Measurements from ENCODE around the gene MAPK12. TPM values are rescaled to one million over a fixed set of nuclear protein-coding genes. Genes with fewer than 3 reads are reported as not detected.

The MAPK12 gene
- total RNA-seq, 1 experiment from 2014 or later: 24.9 TPM

DNA sequence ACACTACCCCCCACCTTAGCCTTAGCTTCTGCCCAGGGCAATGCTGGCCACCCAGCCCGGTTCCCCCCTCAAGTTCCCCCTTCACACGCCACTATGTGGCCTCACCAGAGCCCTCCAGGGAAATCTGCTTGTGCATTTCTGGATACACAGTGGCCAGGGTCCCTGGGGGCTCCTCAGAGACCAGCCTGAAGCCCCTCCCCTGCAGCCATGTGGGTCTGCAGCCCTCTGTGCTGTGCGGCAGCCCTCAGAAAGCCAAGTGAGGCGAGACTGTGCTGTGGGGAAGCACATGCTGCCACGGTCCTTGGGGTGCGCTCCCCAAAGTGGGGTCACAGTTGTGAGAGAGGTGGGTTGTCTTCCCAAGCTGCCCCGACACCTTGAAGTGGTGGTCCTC, 48.1 kb upstream of the MAPK12 start:
- no TSS peak for BruUV-seq (replicated peaks)
- POLR2A ChIA-PET: interaction anchor here (1.2 kb wide), 1 partner anchor 32 kb away, joined by 4 read pairs; no protein-coding TSS in a partner anchor
- Mint-ChIP-seq H3K36me3 (ENCODE audit: insufficient read depth, unreplicated experiment) (peaks cover 13% of the 10 kb centered on the region), H3K4me1 (ENCODE audit: insufficient read depth, unreplicated experiment) (peaks cover 11% of the 10 kb centered on the region), H3K4me3 (ENCODE audit: unreplicated experiment) (no peak overlapping the region), H3K27ac (ENCODE audit: low read depth, unreplicated experiment) (no peak overlapping the region), H3K9me3 (ENCODE audit: unreplicated experiment) (no peaks in the 10 kb centered on the region), H3K27me3 (ENCODE audit: insufficient read depth, unreplicated experiment) (no peaks in the 10 kb centered on the region)
- no peak for DNase-seq (ENCODE audit: unreplicated experiment)
- TF ChIP-seq, protein P1, sequence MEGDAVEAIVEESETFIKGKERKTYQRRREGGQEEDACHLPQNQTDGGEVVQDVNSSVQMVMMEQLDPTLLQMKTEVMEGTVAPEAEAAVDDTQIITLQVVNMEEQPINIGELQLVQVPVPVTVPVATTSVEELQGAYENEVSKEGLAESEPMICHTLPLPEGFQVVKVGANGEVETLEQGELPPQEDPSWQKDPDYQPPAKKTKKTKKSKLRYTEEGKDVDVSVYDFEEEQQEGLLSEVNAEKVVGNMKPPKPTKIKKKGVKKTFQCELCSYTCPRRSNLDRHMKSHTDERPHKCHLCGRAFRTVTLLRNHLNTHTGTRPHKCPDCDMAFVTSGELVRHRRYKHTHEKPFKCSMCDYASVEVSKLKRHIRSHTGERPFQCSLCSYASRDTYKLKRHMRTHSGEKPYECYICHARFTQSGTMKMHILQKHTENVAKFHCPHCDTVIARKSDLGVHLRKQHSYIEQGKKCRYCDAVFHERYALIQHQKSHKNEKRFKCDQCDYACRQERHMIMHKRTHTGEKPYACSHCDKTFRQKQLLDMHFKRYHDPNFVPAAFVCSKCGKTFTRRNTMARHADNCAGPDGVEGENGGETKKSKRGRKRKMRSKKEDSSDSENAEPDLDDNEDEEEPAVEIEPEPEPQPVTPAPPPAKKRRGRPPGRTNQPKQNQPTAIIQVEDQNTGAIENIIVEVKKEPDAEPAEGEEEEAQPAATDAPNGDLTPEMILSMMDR (IDR thresholded peaks at IDR 0.05; ENCODE audit: unreplicated experiment): no peak
- intact Hi-C loops (cut with micrococcal nuclease): no loop called here
- CTCF ChIA-PET: interaction anchor here (0.7 to 1.7 kb wide), 4 partner anchors 11 to 58 kb away, joined by 3 to 6 read pairs (median 4); partner anchors contain the start of gene HDAC10

DNA sequence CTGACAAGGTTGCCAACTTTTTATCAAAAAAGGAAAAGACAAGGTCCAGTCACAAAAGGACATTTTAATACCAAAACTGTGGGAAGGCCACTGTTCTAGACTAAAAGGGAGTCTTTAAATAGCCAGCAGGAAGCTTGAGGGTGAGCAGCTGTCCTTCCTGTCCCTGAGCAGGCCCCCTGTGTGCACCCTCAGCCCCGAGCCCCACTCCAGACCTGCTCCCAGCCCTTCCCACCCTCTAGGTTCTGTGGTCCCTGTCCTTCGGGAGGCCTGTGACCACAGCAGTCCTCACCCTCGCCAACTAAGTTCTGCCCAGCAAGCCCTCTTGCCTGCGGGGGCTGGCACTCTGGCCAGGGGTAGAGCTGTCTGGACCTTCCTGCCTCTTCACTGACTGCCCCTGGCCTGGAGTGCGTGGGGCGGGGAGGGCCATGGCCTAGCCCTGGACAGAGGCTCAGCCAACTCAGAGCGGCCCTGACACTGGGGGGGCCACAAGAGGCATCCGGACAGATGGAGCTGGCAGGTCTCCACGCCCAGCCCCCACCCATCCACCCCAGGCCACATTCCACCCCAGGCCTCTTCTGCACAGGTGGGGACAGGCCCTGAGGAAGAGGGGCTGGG, 47.6 kb upstream of the MAPK12 start:
- no peak overlapping the region for H3K27ac Mint-ChIP-seq (ENCODE audit: low read depth, unreplicated experiment)
- no peaks in the 10 kb centered on the region for H3K9me3 Mint-ChIP-seq (ENCODE audit: unreplicated experiment)
- no TSS peak for BruUV-seq (replicated peaks)
- TF ChIP-seq, protein P1 (IDR thresholded peaks at IDR 0.05; ENCODE audit: unreplicated experiment): no peak
- ChIA-PET POLR2A (interaction anchor here (1.2 kb wide), 1 partner anchor 32 kb away, joined by 4 read pairs; no protein-coding TSS in a partner anchor), CTCF (interaction anchor here (1.0 to 1.7 kb wide), 3 partner anchors 17 to 57 kb away, joined by 3 to 6 read pairs (median 5); partner anchors contain the start of genes DENND6B and HDAC10)
- H3K36me3 Mint-ChIP-seq (ENCODE audit: insufficient read depth, unreplicated experiment): peaks cover 18% of the 10 kb centered on the region
- H3K4me1 Mint-ChIP-seq (ENCODE audit: insufficient read depth, unreplicated experiment): peaks cover 11% of the 10 kb centered on the region
- no peaks in the 10 kb centered on the region for H3K27me3 Mint-ChIP-seq (ENCODE audit: insufficient read depth, unreplicated experiment)
- H3K4me3 Mint-ChIP-seq (ENCODE audit: unreplicated experiment): peak overlapping the region; percentile 45
- no peak for DNase-seq (ENCODE audit: unreplicated experiment)
- intact Hi-C loops (cut with micrococcal nuclease): no loop called here

DNA sequence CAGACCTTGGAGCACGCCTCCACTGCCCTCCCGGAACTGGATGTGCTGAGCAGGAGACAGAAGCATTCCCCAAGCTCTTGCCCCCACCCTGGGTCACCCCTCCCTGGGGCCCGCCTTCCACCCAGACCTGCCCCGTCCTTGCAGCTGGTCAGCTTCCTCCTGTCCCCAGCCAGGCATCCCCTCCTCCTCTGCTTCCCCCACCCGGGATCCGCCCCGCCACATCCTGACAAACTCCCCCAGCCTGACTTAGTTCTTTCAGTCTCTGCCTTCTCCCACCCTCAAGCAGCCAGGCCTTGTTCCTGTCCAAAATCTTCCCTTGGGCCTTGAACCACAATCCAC, 47.1 kb upstream of the MAPK12 start:
- H3K27me3 Mint-ChIP-seq (ENCODE audit: insufficient read depth, unreplicated experiment): no peaks in the 10 kb centered on the region
- TF ChIP-seq, protein P1 (IDR thresholded peaks at IDR 0.05; ENCODE audit: unreplicated experiment): no peak
- H3K4me1 Mint-ChIP-seq (ENCODE audit: insufficient read depth, unreplicated experiment): peaks cover 11% of the 10 kb centered on the region
- H3K27ac Mint-ChIP-seq (ENCODE audit: low read depth, unreplicated experiment): no peak overlapping the region
- ChIA-PET CTCF (interaction anchor here (1.0 to 1.7 kb wide), 2 partner anchors 18 to 57 kb away, joined by 3 to 6 read pairs; partner anchors contain the start of genes DENND6B and HDAC10), POLR2A (interaction anchor here (1.2 kb wide), 1 partner anchor 358 kb away, joined by 3 read pairs; no protein-coding TSS in a partner anchor)
- H3K4me3 Mint-ChIP-seq (ENCODE audit: unreplicated experiment): peak overlapping the region; percentile 45
- no TSS peak for BruUV-seq (replicated peaks)
- H3K36me3 Mint-ChIP-seq (ENCODE audit: insufficient read depth, unreplicated experiment): peaks cover 24% of the 10 kb centered on the region
- intact Hi-C loops (cut with micrococcal nuclease): no loop called here
- no peaks in the 10 kb centered on the region for H3K9me3 Mint-ChIP-seq (ENCODE audit: unreplicated experiment)
- no peak for DNase-seq (ENCODE audit: unreplicated experiment)

DNA sequence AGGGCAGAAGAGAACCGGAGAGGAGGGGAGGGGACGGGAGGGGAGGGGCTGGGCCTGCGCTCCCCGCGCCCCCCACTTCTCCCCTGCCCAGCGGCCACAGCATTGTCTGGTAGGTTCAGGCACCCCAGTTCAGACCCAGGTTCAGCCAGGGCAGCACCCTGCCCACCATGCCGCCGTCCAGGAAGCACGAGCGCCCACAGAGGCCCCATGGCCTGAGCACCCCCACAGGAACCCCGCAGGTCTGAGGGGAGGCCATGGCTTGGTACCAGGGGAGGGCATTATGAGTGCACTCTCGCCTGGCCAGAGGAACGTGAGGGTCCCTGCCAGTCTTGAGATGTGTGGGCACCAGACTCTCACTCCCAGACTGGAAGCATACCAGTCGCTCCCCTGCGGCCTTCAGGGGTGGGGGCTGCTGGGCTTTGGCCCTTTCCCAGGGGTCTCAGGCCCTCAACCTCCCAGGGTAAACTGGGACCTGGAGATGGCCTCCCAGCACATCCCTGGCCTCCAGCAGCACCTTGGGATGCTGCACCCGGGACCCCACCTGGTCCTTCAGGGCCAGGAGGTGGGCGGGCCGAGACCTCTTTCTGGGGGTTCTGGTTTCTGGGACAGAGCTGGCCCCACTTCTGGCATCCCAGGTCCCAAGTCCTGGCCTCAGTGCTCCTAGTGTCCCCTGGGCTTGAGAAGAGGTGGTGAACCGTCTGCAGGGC, 46.6 kb upstream of the MAPK12 start:
- no TSS peak for BruUV-seq (replicated peaks)
- H3K27me3 Mint-ChIP-seq (ENCODE audit: insufficient read depth, unreplicated experiment): no peaks in the 10 kb centered on the region
- intact Hi-C loops (cut with micrococcal nuclease): no loop called here
- H3K36me3 Mint-ChIP-seq (ENCODE audit: insufficient read depth, unreplicated experiment): peaks cover 29% of the 10 kb centered on the region
- POLR2A ChIA-PET: interaction anchor here (0.6 to 6.6 kb wide), 13 partner anchors 12 to 358 kb away, joined by 3 to 73 read pairs (median 3); partner anchors contain the start of genes DENND6B and HDAC10
- peaks cover 11% of the 10 kb centered on the region for H3K4me1 Mint-ChIP-seq (ENCODE audit: insufficient read depth, unreplicated experiment)
- no peak for DNase-seq (ENCODE audit: unreplicated experiment)
- H3K4me3 Mint-ChIP-seq (ENCODE audit: unreplicated experiment): peak overlapping the region; percentile 81
- no peak overlapping the region for H3K27ac Mint-ChIP-seq (ENCODE audit: low read depth, unreplicated experiment)
- CTCF ChIA-PET: interaction anchor here (1.0 to 3.9 kb wide), 4 partner anchors 17 to 56 kb away, joined by 3 to 15 read pairs (median 8); partner anchors contain the start of genes DENND6B and HDAC10
- no peaks in the 10 kb centered on the region for H3K9me3 Mint-ChIP-seq (ENCODE audit: unreplicated experiment)
- TF ChIP-seq, protein P1 (IDR thresholded peaks at IDR 0.05; ENCODE audit: unreplicated experiment): no peak
